OCI-LY3 (cell line): ENCODE data around the gene ACP6.
A peak's percentile ranks its signal among the peaks of the same experiment; 100 is the strongest.

Experiments used
- H2AFZ ChIP-seq: fragments of 200-600, 300-600 bp; shearing (Covaris generic); 2 replicates; pipeline ENCODE4 v1.6.0; 2014; ENCODE audit warnings: antibody characterized with exemption, low read depth, low read length
- H3K27ac ChIP-seq: fragments of 200-600, 300-600 bp; sonication (generic); 2 replicates; pipeline ENCODE4 v1.5.1; 2014; ENCODE audit warnings: mild to moderate bottlenecking, low read length, moderate library complexity, mixed read lengths
- H3K27me3 ChIP-seq: fragments of 200-600, 300-600 bp; sonication (generic); 2 replicates; pipeline ENCODE4 v1.6.1; 2014; ENCODE audit warnings: low read depth, low read length, mixed read lengths
- H3K36me3 ChIP-seq: fragments of 200-600, 300-600 bp; sonication (generic); replicated peaks from 2 replicates; pipeline ENCODE3; 2014; ENCODE audit warnings: low read depth, low read length, mixed read lengths
- H3K4me1 ChIP-seq: fragments of 300-600, 200-600 bp; sonication (generic); 2 replicates; pipeline ENCODE4 v1.6.1; 2014; ENCODE audit warnings: low read length, mixed read lengths
- H3K4me2 ChIP-seq: fragments of 200-600, 300-600 bp; sonication (generic); 2 replicates; pipeline ENCODE4 v1.6.1; 2014; ENCODE audit warnings: low read length, mixed read lengths
- H3K4me3 ChIP-seq: fragments of 300-600, 200-600 bp; sonication (generic); 2 replicates; pipeline ENCODE4 v1.5.1; 2014; ENCODE audit warnings: antibody characterized with exemption, mild to moderate bottlenecking, low read length, moderate library complexity
- H3K79me2 ChIP-seq: fragments of 300-600, 200-600 bp; shearing (Covaris generic); 2 replicates; pipeline ENCODE4 v1.6.1; 2014; ENCODE audit warnings: mild to moderate bottlenecking, low read length, mixed read lengths
- H3K9ac ChIP-seq: fragments of 300-600, 200-600 bp; shearing (Covaris generic); 2 replicates; pipeline ENCODE4 v1.6.0; 2014; ENCODE audit warnings: mild to moderate bottlenecking, low read length, moderate library complexity
- H3K9me3 ChIP-seq: fragments of 200-600, 300-600 bp; shearing (Covaris generic); 2 replicates; pipeline ENCODE4 v1.6.1; 2014; ENCODE audit warnings: low read length, mixed read lengths; ENCODE audit not compliant: insufficient read depth
- H4K20me1 ChIP-seq: fragments of 200-600, 300-600 bp; sonication (generic); 2 replicates; pipeline ENCODE4 v1.6.1; 2016; ENCODE audit warnings: low read length, mixed read lengths; ENCODE audit not compliant: insufficient read depth
- EZH2phosphoT487 ChIP-seq: fragments of 200-600 bp; shearing (Covaris generic); IDR thresholded peaks from 2 replicates; pipeline ENCODE4 v1.6.1; 2018; ENCODE audit warnings: antibody characterized with exemption, mixed run types, low read depth
- TF ChIP-seq, protein P1 (sequence below): fragments of 200-600, 300-600 bp; sonication (generic); IDR thresholded peaks from 2 replicates; pipeline ENCODE4 v1.5.1; 2014; ENCODE audit warnings: antibody characterized with exemption, low read length, low read depth

The ACP6 gene

DNA sequence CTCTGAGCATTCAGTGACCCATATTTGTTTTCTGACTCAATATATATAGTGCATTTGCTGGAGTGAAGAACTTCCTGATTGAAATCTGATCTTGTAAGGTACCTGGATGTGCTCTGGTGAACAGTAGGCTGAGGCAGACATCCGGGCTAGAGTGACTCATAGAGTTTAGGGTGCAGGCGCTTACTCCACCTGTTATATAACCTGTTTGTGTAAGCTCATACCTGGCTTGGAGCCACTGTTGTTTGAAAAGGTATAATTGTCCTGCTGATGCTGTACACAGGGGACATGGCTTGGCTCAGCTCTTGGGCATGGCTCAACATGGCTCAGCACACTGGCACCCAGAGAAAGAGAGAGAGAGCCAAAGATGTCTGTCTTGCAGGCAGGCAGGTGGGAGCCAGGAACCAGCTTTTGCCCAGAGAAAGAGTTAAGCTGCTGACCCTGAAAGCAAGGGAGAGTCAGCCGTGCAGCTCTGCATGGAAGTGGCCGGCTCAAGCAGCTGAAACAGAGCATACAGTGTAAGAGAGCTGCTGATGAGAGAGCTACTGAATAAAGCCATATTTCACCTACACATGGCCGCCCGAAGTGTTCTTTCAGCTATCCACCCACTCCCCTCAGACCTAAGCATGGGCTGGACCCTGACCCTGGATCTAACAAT, 46.9 kb upstream of the ACP6 start:
- Histone ChIP-seq H3K4me2 (no peak overlapping the region), H2AFZ (no peak overlapping the region)
- TF ChIP-seq, protein P1, sequence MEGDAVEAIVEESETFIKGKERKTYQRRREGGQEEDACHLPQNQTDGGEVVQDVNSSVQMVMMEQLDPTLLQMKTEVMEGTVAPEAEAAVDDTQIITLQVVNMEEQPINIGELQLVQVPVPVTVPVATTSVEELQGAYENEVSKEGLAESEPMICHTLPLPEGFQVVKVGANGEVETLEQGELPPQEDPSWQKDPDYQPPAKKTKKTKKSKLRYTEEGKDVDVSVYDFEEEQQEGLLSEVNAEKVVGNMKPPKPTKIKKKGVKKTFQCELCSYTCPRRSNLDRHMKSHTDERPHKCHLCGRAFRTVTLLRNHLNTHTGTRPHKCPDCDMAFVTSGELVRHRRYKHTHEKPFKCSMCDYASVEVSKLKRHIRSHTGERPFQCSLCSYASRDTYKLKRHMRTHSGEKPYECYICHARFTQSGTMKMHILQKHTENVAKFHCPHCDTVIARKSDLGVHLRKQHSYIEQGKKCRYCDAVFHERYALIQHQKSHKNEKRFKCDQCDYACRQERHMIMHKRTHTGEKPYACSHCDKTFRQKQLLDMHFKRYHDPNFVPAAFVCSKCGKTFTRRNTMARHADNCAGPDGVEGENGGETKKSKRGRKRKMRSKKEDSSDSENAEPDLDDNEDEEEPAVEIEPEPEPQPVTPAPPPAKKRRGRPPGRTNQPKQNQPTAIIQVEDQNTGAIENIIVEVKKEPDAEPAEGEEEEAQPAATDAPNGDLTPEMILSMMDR: no peak
- TF ChIP-seq EZH2phosphoT487: no peak

DNA sequence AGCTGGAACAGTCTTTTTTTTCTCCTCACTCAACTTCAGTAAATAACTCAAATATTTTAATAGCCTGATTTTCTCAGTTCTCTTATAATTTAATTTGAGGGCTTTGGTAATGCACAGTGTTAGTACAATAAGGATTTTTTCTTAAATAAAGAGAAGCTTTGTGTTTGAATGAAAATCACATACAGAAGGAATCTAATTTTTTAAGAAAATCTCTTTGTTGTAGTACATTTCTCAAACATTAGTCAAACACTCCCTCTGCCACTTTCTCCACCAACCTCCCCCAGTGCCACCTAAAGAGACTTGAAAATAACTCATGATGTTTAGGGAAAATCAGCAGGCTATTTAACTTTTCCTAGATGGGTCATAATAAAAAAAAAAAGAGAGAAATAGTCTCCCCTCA, 42.3 kb upstream of the ACP6 start:
- Histone ChIP-seq H3K9me3 (no peaks in the 10 kb centered on the region), H4K20me1 (no peaks in the 10 kb centered on the region), H3K4me1 (no peaks in the 10 kb centered on the region), H3K27me3 (peaks cover 29% of the 10 kb centered on the region), H3K79me2 (no peaks in the 10 kb centered on the region), H2AFZ (no peak overlapping the region), H3K4me2 (no peak overlapping the region), H3K36me3 (no peaks in the 10 kb centered on the region), H3K9ac (no peak overlapping the region), H3K27ac (no peak overlapping the region), H3K4me3 (no peak overlapping the region)
- TF ChIP-seq, protein P1: no peak
- TF ChIP-seq EZH2phosphoT487: no peak

More for the DNA sequence above, 46.9 kb upstream of the ACP6 start:
- H3K27ac ChIP-seq: no peak overlapping the region
- H3K36me3 ChIP-seq: no peaks in the 10 kb centered on the region
- no peaks in the 10 kb centered on the region for H3K4me1 ChIP-seq
- H3K9me3 ChIP-seq: peaks cover 6% of the 10 kb centered on the region; the same call in 1 of the 2 replicates
- no peak overlapping the region for H3K4me3 ChIP-seq
- H3K27me3 ChIP-seq: peaks cover 37% of the 10 kb centered on the region
- H3K79me2 ChIP-seq: no peaks in the 10 kb centered on the region
- H4K20me1 ChIP-seq: no peaks in the 10 kb centered on the region
- no peak overlapping the region for H3K9ac ChIP-seq

DNA sequence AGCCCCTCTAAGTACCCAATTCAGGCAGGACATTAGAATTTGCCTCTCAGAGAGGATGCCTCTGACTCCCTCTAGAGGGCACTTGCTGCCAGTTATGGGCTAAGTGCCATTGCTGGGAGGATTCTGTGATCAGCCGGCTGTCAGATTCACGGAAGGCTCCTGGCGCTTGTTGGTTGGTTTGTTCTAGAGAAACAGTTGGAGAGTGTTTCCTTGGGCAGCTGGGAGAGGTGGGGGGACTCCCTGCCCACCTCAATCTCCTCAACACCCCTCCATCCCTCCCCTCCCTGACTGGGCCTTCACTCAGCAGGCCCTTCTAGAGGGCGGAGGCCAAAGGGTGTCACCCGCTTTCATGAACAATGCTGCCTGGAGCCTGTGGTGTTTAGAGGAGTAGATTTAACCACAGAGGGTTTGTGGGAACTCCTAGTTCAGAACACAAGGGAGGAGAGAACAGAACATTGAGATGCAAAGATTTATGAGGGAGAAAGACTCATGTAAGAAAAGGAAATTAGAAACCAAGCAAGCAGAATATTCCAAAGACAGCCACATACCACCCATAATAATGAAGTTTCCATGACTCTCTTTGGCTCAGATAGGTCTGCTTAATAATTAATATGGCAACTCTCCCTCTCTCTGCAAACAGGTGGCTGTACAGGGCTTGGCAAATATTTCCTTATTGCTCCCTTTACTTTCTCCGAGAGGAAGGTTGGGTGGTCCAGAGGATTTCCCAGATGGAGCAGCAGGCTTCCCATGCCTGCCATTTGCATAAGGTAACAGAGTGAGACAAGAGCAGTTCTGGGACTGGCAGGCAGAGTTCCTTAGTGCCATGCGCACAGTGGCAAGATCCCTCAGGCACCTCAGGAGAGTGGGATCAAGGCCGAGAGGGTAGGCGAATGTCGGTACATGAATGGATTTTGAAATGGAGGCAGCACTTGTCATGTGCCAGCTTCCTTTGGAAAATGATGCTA, 30.0 kb upstream of the ACP6 start:
- Histone ChIP-seq H3K9ac (no peak overlapping the region), H3K4me3 (0 out of 2 replicates have a peak overlapping the region, but pooled peaks have one; percentile 8), H3K4me2 (peak overlapping the region; percentile 29), H3K9me3 (no peaks in the 10 kb centered on the region), H3K27me3 (peaks cover 24% of the 10 kb centered on the region), H4K20me1 (no peaks in the 10 kb centered on the region), H3K36me3 (no peaks in the 10 kb centered on the region), H3K4me1 (no peaks in the 10 kb centered on the region), H3K27ac (no peak overlapping the region), H3K79me2 (no peaks in the 10 kb centered on the region), H2AFZ (peak overlapping the region; percentile 59)
- TF ChIP-seq, protein P1: peak; percentile 94
- no peak for TF ChIP-seq EZH2phosphoT487

DNA sequence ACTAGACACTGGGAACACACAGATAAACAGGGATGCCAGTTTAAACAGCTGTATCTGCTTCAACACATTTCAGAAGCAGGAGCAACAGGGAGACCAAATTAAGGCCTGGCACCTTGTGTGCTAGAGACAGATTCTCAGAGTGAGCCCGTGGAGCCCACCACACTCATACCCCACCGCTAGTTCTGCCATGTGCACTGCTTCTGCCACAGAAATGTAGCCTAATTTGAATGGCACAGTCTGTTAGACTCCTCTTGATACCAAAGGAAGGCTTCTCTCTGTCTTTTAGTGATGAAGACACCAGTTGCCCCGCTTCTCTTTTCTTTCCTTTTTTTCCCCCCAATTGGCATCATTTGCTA, 29.3 kb upstream of the ACP6 start:
- Histone ChIP-seq H3K4me3 (no peak overlapping the region), H3K9me3 (no peaks in the 10 kb centered on the region), H3K79me2 (no peaks in the 10 kb centered on the region), H4K20me1 (no peaks in the 10 kb centered on the region), H3K27me3 (peaks cover 24% of the 10 kb centered on the region), H3K9ac (no peak overlapping the region), H3K4me2 (no peak overlapping the region), H3K36me3 (no peaks in the 10 kb centered on the region), H3K4me1 (no peaks in the 10 kb centered on the region), H2AFZ (0 out of 2 replicates have a peak overlapping the region, but pooled peaks have one; percentile 59), H3K27ac (no peak overlapping the region)
- TF ChIP-seq, protein P1: no peak
